ENCODE measurements around the gene AKTIP. TPM values are rescaled to one million over a fixed set of nuclear protein-coding genes. Genes with fewer than 3 reads are reported as not detected.

The AKTIP gene
- total and polyA plus RNA-seq, 12 donors: 16.0 to 43.5 (median 31.3) TPM

DNA sequence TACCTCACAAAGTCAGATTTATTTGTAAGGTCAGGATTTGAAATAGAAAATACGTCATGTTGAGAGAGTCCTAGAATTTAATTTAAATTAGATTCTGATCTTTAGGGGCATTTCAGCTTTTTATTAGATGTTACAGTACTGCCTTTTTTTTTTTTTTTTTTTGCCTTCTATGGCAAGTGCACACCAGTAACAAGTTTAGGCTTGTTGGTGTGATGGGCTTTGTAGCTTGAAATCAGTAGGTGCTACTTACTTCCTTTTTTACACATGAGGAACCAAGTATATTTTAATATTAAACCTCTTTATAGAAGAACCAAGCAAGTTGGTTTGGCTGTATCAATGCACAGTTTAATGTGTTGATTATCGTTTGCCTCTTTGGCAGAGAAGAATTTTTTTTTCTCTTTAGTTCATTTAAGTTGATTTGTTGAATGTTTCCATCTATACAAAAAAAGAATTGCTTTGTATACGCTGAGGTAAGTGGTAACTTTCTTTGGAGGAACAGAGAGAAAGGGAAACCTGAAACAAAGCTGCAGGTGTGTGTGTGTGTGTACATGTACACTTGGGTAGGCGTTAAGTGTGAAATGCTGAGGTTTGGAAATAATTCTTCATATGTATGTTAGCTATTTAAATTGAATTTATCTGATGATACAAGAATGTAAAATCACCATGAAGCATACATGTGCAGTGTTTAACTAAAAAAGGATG is 53.0 kb downstream of the AKTIP start:
- Histone ChIP-seq H3K27me3 (no peaks in the 10 kb centered on the region), H3K36me3 (replicated peaks in 1 of 2) (peaks cover 0 to 54% of the 10 kb centered on the region in 2 donors), H3K9me3 (replicated peaks in 1 of 3) (no peaks in the 10 kb centered on the region), H3K4me3 (no peak overlapping the region), H3K27ac (no peak overlapping the region), H3K4me1 (replicated peaks in 1 of 2) (no peaks in the 10 kb centered on the region)
- no peak for TF ChIP-seq POLR2A (IDR thresholded peaks at IDR 0.05)
- TF ChIP-seq, protein P1, sequence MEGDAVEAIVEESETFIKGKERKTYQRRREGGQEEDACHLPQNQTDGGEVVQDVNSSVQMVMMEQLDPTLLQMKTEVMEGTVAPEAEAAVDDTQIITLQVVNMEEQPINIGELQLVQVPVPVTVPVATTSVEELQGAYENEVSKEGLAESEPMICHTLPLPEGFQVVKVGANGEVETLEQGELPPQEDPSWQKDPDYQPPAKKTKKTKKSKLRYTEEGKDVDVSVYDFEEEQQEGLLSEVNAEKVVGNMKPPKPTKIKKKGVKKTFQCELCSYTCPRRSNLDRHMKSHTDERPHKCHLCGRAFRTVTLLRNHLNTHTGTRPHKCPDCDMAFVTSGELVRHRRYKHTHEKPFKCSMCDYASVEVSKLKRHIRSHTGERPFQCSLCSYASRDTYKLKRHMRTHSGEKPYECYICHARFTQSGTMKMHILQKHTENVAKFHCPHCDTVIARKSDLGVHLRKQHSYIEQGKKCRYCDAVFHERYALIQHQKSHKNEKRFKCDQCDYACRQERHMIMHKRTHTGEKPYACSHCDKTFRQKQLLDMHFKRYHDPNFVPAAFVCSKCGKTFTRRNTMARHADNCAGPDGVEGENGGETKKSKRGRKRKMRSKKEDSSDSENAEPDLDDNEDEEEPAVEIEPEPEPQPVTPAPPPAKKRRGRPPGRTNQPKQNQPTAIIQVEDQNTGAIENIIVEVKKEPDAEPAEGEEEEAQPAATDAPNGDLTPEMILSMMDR (IDR thresholded peaks at IDR 0.05): no peak
- intact Hi-C loops (cut with DNase I): loop anchor here in 1 of 2 donors (10.0 kb wide), 1 partner anchor 135 kb away; no protein-coding TSS in a partner anchor
- WGBS, 4 donors: 89 to 93% (median 91%) methylated on average over 4 of the region's 4 CpGs
- no peak for DNase-seq

DNA sequence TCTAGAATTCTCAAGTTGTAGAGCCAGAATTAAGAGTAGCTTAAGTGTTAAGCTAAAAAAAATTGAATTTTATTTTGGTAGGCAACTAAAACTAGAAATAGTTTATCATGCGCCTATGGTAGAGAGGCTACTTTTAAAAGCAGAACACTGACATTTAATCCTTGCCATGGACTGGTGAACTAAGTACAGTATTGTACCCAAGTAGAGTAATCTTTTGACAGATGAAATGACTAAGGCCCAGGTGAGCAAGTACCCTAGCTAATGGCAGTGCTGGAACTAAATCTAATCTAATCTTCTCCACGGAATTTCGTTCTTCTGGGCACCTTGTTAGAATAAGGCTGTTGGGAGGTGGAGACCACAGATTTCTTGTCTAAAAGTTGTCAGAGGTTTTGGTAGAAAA is 56.9 kb downstream of the AKTIP start:
- 63 to 88% (median 79%) methylated on average over 3 of the region's 3 CpGs for WGBS, 4 donors
- no peak overlapping the region for H3K27ac ChIP-seq
- peaks cover 0 to 36% of the 10 kb centered on the region in 2 donors for H3K36me3 ChIP-seq (replicated peaks in 1 of 2)
- no peaks in the 10 kb centered on the region for H3K4me1 ChIP-seq (replicated peaks in 1 of 2)
- no peak for DNase-seq
- intact Hi-C loops (cut with DNase I): no loop called here
- H3K4me3 ChIP-seq: no peak overlapping the region
- H3K27me3 ChIP-seq: no peaks in the 10 kb centered on the region
- TF ChIP-seq, protein P1 (IDR thresholded peaks at IDR 0.05): no peak
- no peak for TF ChIP-seq POLR2A (IDR thresholded peaks at IDR 0.05)
- H3K9me3 ChIP-seq (replicated peaks in 1 of 3): no peaks in the 10 kb centered on the region

DNA sequence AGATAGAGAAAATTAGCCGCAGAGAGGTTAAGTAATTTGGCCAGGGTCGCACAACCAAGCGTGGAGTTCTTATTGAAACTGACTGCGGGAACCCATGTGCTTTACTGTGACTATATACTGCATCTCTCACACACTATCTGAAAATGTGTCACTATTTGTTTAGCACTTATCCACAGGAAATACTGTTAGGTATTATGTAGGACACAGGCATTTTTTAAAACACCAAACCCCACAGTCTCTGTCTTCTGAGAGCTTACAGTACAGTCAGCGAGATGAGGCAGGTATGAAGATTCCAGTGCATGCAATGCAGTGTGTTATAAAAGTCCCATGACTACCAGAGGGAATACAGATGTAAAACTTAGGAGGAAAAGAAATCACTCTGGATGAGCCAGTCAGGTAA is 57.5 kb downstream of the AKTIP start:
- no peak for DNase-seq
- Histone ChIP-seq H3K27ac (no peak overlapping the region), H3K4me1 (replicated peaks in 1 of 2) (no peaks in the 10 kb centered on the region), H3K9me3 (replicated peaks in 1 of 3) (no peaks in the 10 kb centered on the region), H3K36me3 (replicated peaks in 1 of 2) (peaks cover 0 to 36% of the 10 kb centered on the region in 2 donors), H3K4me3 (no peak overlapping the region), H3K27me3 (no peaks in the 10 kb centered on the region)
- intact Hi-C loops (cut with DNase I): no loop called here
- 89 to 99% (median 95%) methylated on average over 5 of the region's 5 CpGs for WGBS, 4 donors
- TF ChIP-seq, protein P1 (IDR thresholded peaks at IDR 0.05): no peak
- TF ChIP-seq POLR2A (IDR thresholded peaks at IDR 0.05): no peak

Small RNA genes lying within 50 kb of the gene (small RNA-seq; reads per million reads assigned to genes)
- gene RNU6-1153P: 0 reads per million in 2 donors

Other genes starting within 250 kb of the AKTIP start
- 10 to 100 TPM; 30.6 to 78.3 (median 51.6) TPM for gene RBL2, start 68.7 kb downstream of the AKTIP start, total RNA-seq
- 10 to 100 TPM; 28.2 to 43.4 (median 29.5) TPM for gene RBL2, start 68.7 kb downstream of the AKTIP start, polyA plus RNA-seq
- 10 to 100 TPM in 2 of 9 donors, 1 to 10 TPM in 7; 3.7 to 11.6 (median 8.0) TPM for gene RPGRIP1L, start 200.7 kb upstream of the AKTIP start, total RNA-seq
- gene RPGRIP1L, start 200.7 kb upstream of the AKTIP start, polyA plus RNA-seq: 1 to 10 TPM; 2.6 to 9.5 (median 3.3) TPM
- gene FTO, start 200.9 kb upstream of the AKTIP start, total RNA-seq: 100 to 1,000 TPM in 8 of 9 donors, 10 to 100 TPM in 1; 97.1 to 310 (median 167) TPM
- 100 to 1,000 TPM in 1 of 3 donors, 10 to 100 TPM in 2; 17.8 to 102 (median 20.7) TPM for gene FTO, start 200.9 kb upstream of the AKTIP start, polyA plus RNA-seq

All from adrenal gland (tissue), 12 donors.